Endothelial cell of umbilical vein (primary cell): ENCODE measurements around the gene CD300LB. TPM values are rescaled to one million over a fixed set of nuclear protein-coding genes. Genes with fewer than 3 reads are reported as not detected.
A peak's percentile ranks its signal among the peaks of the same experiment; 100 is the strongest.

Source experiments
- BruUV-seq: library from RNA; stranded (reverse); fragments of 400-500 nt; replicated peaks from 2 replicates; lab custom pipeline; 2021; lab: Mats Ljungman, UMichigan
- CTCF ChIA-PET: fragments of 300-600, 350-600 bp; sonication (Branson Sonifier 250); formaldehyde crosslinking; loops from one replicate; lab custom pipeline; 2021; ENCODE audit warnings: antibody characterized with exemption, inconsistent platforms; lab: Charles Lee
- POLR2A ChIA-PET: fragments of 300-600, 350-600 bp; sonication (Branson Sonifier 250); formaldehyde crosslinking; loops from one replicate; lab custom pipeline; 2021; ENCODE audit warnings: antibody characterized with exemption, inconsistent platforms; lab: Charles Lee
- DNase-seq: peaks from one replicate; pipeline ENCODE4 v3.0.0-alpha.2; 2011; ENCODE audit warnings: low read depth, low spot score
- FAIRE-seq: peaks from 2 replicates; lab custom pipeline; 2011; peaks lifted over from hg19 to GRCh38; lab: Jason Lieb, UNC
- H2AFZ ChIP-seq: 2 replicates; pipeline ENCODE4 v1.6.0; 2012; ENCODE audit warnings: low read depth, low read length, control low read depth, inconsistent platforms
- H3K27ac ChIP-seq: 2 replicates; pipeline ENCODE4 v1.5.1; 2011; ENCODE audit warnings: low read depth, mild to moderate bottlenecking, control low read depth, low read length, moderate library complexity; ENCODE audit not compliant: insufficient read depth
- H3K27me3 ChIP-seq, 2 experiments: 2 replicates each; pipeline versions ENCODE4 v1.6.0 to v1.6.1; 2011; ENCODE audit warnings: low read length in 2 of 2, mixed read lengths in 1 of 2; ENCODE audit not compliant: control insufficient read depth in 2 of 2, insufficient read depth in 2 of 2
- H3K36me3 ChIP-seq, 2 experiments: 2 replicates in 1 of 2; 3 replicates in 1 of 2; pipeline ENCODE4 v1.5.1; 2011; ENCODE audit warnings: low read length in 2 of 2, mild to moderate bottlenecking in 1 of 2, moderate library complexity in 1 of 2; ENCODE audit not compliant: control insufficient read depth in 2 of 2, insufficient read depth in 2 of 2; ENCODE audit errors: extremely low read depth in 1 of 2
- H3K4me1 ChIP-seq: 3 replicates; pipeline ENCODE4 v1.5.1; 2011; ENCODE audit warnings: mild to moderate bottlenecking, low read length; ENCODE audit not compliant: control insufficient read depth, insufficient read depth; ENCODE audit errors: extremely low read depth
- H3K4me2 ChIP-seq: 2 replicates; pipeline ENCODE4 v1.6.1; 2011; ENCODE audit warnings: low read length, control low read depth, mixed read lengths; ENCODE audit not compliant: insufficient read depth
- H3K4me3 ChIP-seq, 3 experiments: fragments of 200-600 bp in 1 of 3; sonication (generic), shearing (Covaris generic) in 1 of 3; replicated peaks in 1 of 3; 2 replicates each; pipeline ENCODE4 v1.5.1; 2011 to 2016; ENCODE audit warnings: control low read depth in 3 of 3, low read length in 3 of 3, mild to moderate bottlenecking in 2 of 3, inconsistent platforms in 1 of 3, low read depth in 1 of 3, moderate library complexity in 1 of 3; ENCODE audit not compliant: insufficient read depth in 1 of 3
- H3K79me2 ChIP-seq: 2 replicates; pipeline ENCODE4 v1.6.0; 2012; ENCODE audit warnings: low read length, inconsistent platforms; ENCODE audit not compliant: control insufficient read depth, insufficient read depth
- H3K9ac ChIP-seq: replicated peaks from 2 replicates; pipeline ENCODE3; 2011; ENCODE audit warnings: low read length, control low read depth; ENCODE audit not compliant: insufficient read depth; ENCODE audit errors: extremely low read depth
- H3K9me1 ChIP-seq: replicated peaks from 3 replicates; pipeline ENCODE4 v1.6.0; 2011; ENCODE audit warnings: mild to moderate bottlenecking, low read length; ENCODE audit not compliant: control insufficient read depth, insufficient read depth; ENCODE audit errors: extremely low read depth
- H3K9me3 ChIP-seq: replicated peaks from 2 replicates; pipeline ENCODE4 v1.5.1; 2012; ENCODE audit warnings: low read length, inconsistent platforms; ENCODE audit not compliant: control insufficient read depth, insufficient read depth
- H4K20me1 ChIP-seq: replicated peaks from 2 replicates; pipeline ENCODE3; 2011; ENCODE audit warnings: mild to moderate bottlenecking, low read length; ENCODE audit not compliant: control insufficient read depth, insufficient read depth; ENCODE audit errors: extremely low read depth
- JUN ChIP-seq: IDR thresholded peaks from 2 replicates; pipeline ENCODE4 v1.6.1; 2011; ENCODE audit warnings: borderline replicate concordance, low read depth; ENCODE audit not compliant: insufficient read length, insufficient read depth
- MYC ChIP-seq: IDR thresholded peaks from one replicate; pipeline ENCODE4 v1.6.1; 2011; ENCODE audit warnings: mild to moderate bottlenecking, low read depth, low read length
- POLR2AphosphoS5 ChIP-seq: IDR thresholded peaks from 2 replicates; pipeline ENCODE4 v1.6.1; 2012; ENCODE audit warnings: low read depth, mild to moderate bottlenecking, control low read depth, low read length, moderate library complexity; ENCODE audit not compliant: insufficient read depth
- dilution Hi-C: fragments of 300-500 bp; cut with MboI; formaldehyde crosslinking; loops from one replicate; pipeline ENCODE4 v1.15.0; 2019; ENCODE audit warnings: low sequenced_read_pairs; ENCODE audit not compliant: extremely low pct_ligation_motif_present
- intact Hi-C: fragments of 100-400 bp; cut with micrococcal nuclease; formaldehyde crosslinking; loops from one replicate; pipeline ENCODE4 v1.10.0; 2022
- polyA plus RNA-seq, 4 experiments: library from polyadenylated mRNA; depleted of rRNA in 3 of 4; stranded (reverse) in 3 of 4; unstranded in 1 of 4; fragments of >200 nt; gene quantifications; 2 replicates each; pipeline versions ENCODE4 v1.2.1 to v1.2.3, GENCODE V29; 2011 to 2012; ENCODE audit warnings: missing spikeins in 1 of 4
- total RNA-seq: library from RNA; stranded (reverse); gene quantifications from 2 replicates; pipeline ENCODE4 v1.2.3, GENCODE V29; 2021
- TF ChIP-seq, protein P1 (sequence below), 2 donors: IDR thresholded peaks; 1 replicate in 1 of 2; 2 replicates in 1 of 2; pipeline ENCODE4 v1.5.1; 2011; ENCODE audit warnings: low read length in 2 of 2, mild to moderate bottlenecking in 2 of 2, moderate library complexity in 2 of 2, control low read depth in 1 of 2, inconsistent platforms in 1 of 2, low read depth in 1 of 2; ENCODE audit not compliant: insufficient read depth in 1 of 2; ENCODE audit errors: extremely low read depth in 1 of 2
- TF ChIP-seq, protein P2 (sequence below): IDR thresholded peaks from 2 replicates; pipeline ENCODE4 v1.6.1; 2011; ENCODE audit not compliant: insufficient read depth, insufficient read length

CD300LB gene
- total and polyA plus RNA-seq, 2 donors (not counting 3 experiments of a cell fraction or from before 2014, with no cell fraction given) = not detected

DNA sequence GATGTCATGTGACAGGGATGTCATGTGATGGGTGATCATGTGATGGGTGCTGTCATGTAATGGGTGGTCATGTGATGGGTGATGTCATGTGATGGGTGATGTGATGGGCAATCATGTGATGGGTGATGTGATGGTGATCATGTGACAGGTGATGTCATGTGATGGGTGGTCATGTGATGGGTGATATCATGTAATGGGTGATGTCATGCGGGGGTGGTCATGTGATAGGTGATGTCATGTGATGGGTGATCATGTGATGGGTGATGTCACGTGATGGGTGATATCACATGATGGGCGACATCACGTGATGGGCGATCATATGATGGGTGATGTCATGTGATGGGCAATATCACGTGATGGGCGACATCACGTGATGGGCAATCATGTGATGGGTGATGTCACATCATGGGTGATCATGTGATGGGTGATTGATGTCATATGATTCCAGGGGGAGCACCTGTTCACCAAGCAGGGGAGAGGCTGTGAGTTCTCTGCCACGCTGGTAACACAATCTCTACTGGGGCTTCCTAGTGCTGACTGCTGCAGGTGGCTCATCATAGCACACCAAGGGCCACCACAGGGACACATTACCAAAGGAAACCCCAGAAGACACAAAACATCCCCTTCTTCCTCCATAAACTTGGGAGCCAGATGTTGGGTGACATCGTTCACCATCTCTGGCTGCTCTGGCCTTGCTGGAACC, 16.5 kb downstream of the CD300LB start:
- dilution Hi-C loops = no loop called here
- Histone ChIP-seq H4K20me1 (no peaks in the 10 kb centered on the region), H3K27me3 (no peaks in the 10 kb centered on the region), H3K27ac (no peak overlapping the region), H3K4me2 (no peak overlapping the region), H3K9me3 (no peaks in the 10 kb centered on the region), H3K9ac (no peak overlapping the region), H3K4me1 (no peaks in the 10 kb centered on the region), H3K4me3 (no peak overlapping the region), H2AFZ (no peak overlapping the region), H3K36me3 (no peaks in the 10 kb centered on the region), H3K79me2 (no peaks in the 10 kb centered on the region), H3K9me1 (no peaks in the 10 kb centered on the region)
- TF ChIP-seq JUN = peak; percentile 13
- TF ChIP-seq MYC = no peak
- TF ChIP-seq, protein P1, sequence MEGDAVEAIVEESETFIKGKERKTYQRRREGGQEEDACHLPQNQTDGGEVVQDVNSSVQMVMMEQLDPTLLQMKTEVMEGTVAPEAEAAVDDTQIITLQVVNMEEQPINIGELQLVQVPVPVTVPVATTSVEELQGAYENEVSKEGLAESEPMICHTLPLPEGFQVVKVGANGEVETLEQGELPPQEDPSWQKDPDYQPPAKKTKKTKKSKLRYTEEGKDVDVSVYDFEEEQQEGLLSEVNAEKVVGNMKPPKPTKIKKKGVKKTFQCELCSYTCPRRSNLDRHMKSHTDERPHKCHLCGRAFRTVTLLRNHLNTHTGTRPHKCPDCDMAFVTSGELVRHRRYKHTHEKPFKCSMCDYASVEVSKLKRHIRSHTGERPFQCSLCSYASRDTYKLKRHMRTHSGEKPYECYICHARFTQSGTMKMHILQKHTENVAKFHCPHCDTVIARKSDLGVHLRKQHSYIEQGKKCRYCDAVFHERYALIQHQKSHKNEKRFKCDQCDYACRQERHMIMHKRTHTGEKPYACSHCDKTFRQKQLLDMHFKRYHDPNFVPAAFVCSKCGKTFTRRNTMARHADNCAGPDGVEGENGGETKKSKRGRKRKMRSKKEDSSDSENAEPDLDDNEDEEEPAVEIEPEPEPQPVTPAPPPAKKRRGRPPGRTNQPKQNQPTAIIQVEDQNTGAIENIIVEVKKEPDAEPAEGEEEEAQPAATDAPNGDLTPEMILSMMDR (IDR thresholded peaks at IDR 0.05; ENCODE audit: extremely low read depth in 1 of 2, insufficient read depth in 1 of 2, low read depth in 1 of 2, low read length in 2 of 2) = no peak
- intact Hi-C loops = no loop called here
- ChIA-PET CTCF (no interaction called here), POLR2A (no interaction called here)
- no peak for FAIRE-seq
- BruUV-seq = no TSS peak
- DNase-seq = no peak

DNA sequence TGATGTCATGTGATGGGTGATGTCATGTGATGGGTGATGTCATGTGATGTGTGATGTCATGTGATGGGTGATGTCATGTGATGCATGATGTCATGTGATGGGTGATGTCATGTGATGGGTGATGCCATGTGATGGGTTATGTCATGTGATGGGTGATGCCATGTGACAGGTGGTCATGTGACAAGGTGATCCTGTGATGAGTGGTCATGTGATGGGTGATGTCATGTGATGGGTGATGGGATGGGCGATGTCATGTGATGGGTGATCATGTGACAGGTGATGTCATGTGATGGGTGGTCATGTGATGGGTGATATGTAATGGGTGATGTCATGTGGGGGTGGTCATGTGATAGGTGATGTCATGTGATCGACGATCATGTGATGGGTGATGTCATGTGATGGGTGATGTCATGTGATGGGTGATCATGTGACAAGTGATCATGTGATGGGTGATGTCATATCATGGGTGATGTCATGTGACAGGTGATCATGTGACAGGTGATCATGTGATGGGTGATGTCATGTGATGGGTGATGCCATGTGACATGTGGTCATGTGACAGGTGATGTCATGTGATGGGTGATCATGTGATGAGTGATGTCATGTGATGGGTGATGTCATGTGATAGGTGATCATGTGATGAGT, 17.2 kb downstream of the CD300LB start:
- Histone ChIP-seq H3K9ac (no peak overlapping the region), H3K4me1 (no peaks in the 10 kb centered on the region), H3K36me3 (no peaks in the 10 kb centered on the region), H2AFZ (no peak overlapping the region), H3K4me2 (no peak overlapping the region), H4K20me1 (no peaks in the 10 kb centered on the region), H3K27ac (no peak overlapping the region), H3K9me1 (no peaks in the 10 kb centered on the region), H3K27me3 (no peaks in the 10 kb centered on the region), H3K79me2 (no peaks in the 10 kb centered on the region), H3K9me3 (no peaks in the 10 kb centered on the region), H3K4me3 (no peak overlapping the region)
- FAIRE-seq (no peak), DNase-seq (peak; percentile 31)
- CTCF ChIA-PET = no interaction called here
- BruUV-seq = no TSS peak
- dilution Hi-C loops (no loop called here), intact Hi-C loops (no loop called here)
- TF ChIP-seq, protein P2, sequence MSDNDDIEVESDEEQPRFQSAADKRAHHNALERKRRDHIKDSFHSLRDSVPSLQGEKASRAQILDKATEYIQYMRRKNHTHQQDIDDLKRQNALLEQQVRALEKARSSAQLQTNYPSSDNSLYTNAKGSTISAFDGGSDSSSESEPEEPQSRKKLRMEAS = peak; percentile 79
- TF ChIP-seq JUN (peak; percentile 50), POLR2AphosphoS5 (no peak)
- POLR2A ChIA-PET = no interaction called here
